Transverse colon (tissue), 4 donors: ENCODE data around the gene ATOH8.

Experiments
- EP300 ChIP-seq: sonication (generic); formaldehyde crosslinking; IDR thresholded peaks from one replicate; pipeline ENCODE4 v1.6.1; 2017; ENCODE audit warnings: antibody characterized with exemption, low read depth
- POLR2A ChIP-seq: fragments of 450-650 bp; IDR thresholded peaks from one replicate; pipeline ENCODE4 v1.6.1; 2016; ENCODE audit warnings: antibody characterized with exemption, mild to moderate bottlenecking, moderate library complexity
- POLR2AphosphoS5 ChIP-seq, 3 donors: sonication (generic); formaldehyde crosslinking; IDR thresholded peaks; one replicate each; pipeline ENCODE4 v1.6.1; 2016; ENCODE audit warnings: antibody characterized with exemption in 3 of 3
- TF ChIP-seq, protein P1 (sequence below), 5 experiments: fragments of 200-600 bp in 3 of 5; fragments of 450-650 bp in 2 of 5; sonication (generic) in 3 of 5; IDR thresholded peaks; 1 replicate in 2 of 5; 2 replicates in 3 of 5; pipeline ENCODE4 v1.5.1; 2016 to 2017; ENCODE audit warnings: antibody characterized with exemption in 5 of 5, inconsistent platforms in 3 of 5, mild to moderate bottlenecking in 2 of 5, moderate library complexity in 1 of 5

DNA sequence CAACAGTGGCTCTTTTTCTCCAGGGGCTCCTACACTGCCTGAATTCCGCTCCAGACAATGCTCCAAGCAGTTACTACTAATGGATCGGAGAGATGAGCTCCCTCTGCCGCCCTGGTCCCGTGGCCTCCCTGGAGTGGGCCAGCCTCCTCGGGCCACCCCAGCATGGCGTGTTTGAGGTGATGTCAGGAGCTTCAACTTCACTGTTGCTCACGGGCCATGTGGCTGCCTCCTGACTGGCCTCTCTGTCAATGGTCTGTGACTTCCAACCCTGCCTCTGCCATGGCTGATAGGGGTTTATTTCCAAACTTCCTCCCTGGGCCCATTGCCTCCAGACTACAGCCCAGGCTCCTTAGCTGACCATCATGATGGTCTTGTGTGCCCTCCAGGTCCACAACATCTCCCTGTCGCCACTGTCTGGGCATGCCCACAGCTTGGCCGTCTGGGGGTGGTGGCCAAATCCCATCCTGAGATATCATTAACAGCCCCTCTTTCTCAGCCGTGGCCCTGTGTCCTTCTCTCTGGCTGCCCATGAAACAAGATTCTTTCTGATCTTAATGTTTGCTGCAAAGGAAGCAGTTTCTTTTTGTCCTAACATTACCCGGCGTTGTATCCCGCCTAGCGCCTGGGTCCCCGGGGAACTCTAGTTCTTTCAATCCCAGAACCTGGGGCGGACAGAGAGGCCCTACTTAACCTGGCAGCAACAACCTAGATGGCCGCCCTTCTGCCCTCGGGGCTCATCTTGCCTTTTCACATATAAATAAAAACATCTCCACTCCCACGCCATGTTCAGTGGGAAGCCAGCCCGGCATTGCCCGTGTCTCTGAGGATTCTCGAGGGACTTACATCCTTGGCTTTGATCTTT is 38.1 kb downstream of the ATOH8 start:
- TF ChIP-seq POLR2A, result no peak
- TF ChIP-seq, protein P1, sequence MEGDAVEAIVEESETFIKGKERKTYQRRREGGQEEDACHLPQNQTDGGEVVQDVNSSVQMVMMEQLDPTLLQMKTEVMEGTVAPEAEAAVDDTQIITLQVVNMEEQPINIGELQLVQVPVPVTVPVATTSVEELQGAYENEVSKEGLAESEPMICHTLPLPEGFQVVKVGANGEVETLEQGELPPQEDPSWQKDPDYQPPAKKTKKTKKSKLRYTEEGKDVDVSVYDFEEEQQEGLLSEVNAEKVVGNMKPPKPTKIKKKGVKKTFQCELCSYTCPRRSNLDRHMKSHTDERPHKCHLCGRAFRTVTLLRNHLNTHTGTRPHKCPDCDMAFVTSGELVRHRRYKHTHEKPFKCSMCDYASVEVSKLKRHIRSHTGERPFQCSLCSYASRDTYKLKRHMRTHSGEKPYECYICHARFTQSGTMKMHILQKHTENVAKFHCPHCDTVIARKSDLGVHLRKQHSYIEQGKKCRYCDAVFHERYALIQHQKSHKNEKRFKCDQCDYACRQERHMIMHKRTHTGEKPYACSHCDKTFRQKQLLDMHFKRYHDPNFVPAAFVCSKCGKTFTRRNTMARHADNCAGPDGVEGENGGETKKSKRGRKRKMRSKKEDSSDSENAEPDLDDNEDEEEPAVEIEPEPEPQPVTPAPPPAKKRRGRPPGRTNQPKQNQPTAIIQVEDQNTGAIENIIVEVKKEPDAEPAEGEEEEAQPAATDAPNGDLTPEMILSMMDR (IDR thresholded peaks at IDR 0.05), result no peak
- TF ChIP-seq EP300, result no peak
- TF ChIP-seq POLR2AphosphoS5 (IDR thresholded peaks at IDR 0.05), result no peak
